HG03342 (cell line): ENCODE data around the gene NXPH3.
"Not testable (repeated sequence)": the region's sequence is repeated elsewhere in the genome, so short reads cannot be mapped to it uniquely, and the experiment has no call there.

Source experiments
- ATAC-seq: cut with Tn5 transposase; IDR thresholded peaks from one replicate; pipeline ENCODE4 v1.9.1; 2021; ENCODE audit warnings: mild to moderate bottlenecking, moderate library complexity; ENCODE audit not compliant: unreplicated experiment

Gene NXPH3

GRCh38 chr17:49554694-49555494 is 20.8 kb upstream of the NXPH3 start:
- ATAC-seq: no peak

GRCh38 chr17:49555495-49556222 is 20.0 kb upstream of the NXPH3 start:
- ATAC-seq: no peak

- ATAC-seq: no peak
These were observed 19.3 kb upstream of the NXPH3 start for GRCh38 chr17:49556223-49556943.

DNA sequence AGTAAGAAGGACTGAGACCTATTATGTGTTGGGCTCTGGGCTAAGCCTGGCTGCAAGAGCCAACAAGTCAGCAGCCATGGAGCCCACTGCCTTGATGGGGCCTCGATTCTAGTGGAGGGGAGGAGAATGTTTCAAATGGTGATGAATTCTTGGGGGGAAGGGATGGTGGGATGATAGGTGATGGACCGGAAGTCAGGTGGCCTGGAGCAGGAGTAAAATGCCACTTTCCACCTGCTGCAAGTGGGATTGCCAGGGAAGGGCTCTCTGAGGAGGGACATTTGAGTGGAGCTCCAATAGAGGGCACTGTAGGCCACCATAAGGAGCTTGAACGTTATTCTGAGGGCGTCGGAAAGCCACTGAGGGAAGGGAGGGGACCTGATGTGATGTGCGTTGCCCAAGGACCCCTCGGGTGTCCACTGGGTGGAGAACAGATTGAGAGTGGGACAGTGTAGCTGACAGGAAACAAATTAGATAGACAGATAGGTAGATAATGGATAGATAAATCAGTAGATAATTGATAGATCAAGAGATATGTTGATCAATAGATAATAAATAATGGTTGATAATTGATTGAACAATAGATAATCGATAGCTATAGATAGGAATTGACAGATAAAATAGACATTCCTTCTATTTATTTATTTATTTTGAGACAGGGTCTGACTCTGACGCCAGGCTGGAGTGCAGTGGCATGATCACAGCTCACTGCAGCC is 18.2 kb upstream of the NXPH3 start:
- no peak for ATAC-seq

DNA sequence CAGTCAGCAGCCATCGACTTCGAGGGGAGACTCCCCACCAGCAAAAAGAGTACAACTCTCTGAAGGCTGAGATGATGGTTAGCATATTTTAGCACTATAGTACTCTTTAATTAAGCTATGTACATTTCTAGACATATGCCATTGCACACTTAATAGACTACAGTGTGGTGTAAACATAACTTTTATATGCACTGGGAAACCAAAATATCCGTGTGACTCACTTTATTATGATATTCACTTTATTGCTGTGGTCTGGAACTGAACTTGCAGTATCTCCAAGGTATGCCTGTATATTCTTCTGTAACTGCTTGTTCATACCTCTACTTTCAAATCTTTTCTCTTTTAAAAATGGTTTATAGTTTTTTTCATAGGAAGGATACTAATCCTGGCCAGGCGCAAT is 11.0 kb upstream of the NXPH3 start:
- no peak for ATAC-seq

GRCh38 chr17:49565948-49566491 is 9.7 kb upstream of the NXPH3 start:
- ATAC-seq: no peak

GRCh38 chr17:49566668-49567071 is 9.0 kb upstream of the NXPH3 start:
- no peak for ATAC-seq

GRCh38 chr17:49567104-49567521 is 8.6 kb upstream of the NXPH3 start:
- ATAC-seq: no peak

DNA sequence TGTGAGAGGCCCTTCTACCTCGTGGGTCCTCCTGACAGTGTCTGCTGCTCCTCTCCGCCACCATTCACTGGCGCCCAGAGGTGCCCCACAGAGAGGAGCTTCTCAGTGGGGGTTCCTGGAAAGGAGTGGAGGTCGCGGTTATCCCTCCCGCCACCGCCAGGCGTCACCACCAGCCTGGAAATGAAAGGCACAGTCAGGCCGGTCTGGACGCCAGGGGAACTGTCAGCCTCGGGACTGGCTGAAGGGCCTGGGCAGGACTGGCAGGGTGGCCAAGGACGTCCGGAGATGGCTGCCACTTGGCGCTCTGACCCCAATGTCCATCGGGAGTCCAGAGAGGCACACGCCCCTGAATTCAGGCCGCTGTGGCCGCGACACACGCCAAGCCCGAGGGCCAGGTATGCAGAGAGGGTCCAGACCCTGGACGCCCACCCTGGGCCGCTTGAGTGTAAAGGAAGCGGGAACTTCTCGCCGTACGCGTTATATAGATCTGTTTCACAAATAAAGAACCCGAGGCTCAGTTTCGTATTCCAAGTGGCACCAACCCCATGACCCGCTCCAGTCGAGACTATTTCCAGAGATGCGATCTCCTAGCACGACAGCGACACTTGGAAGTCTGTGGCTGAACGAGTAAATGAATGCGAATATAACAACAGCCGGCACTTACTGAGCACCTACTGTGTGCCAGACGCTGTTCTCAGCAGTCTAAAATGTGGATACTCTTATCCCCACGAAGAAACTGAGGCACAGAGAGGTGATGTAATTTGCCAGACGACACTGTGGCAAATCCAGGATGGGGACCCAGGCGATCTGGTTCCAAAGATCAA is 7.6 kb upstream of the NXPH3 start:
- ATAC-seq: peak; percentile 38

- not testable (repeated sequence) for ATAC-seq
These were observed 7.0 kb upstream of the NXPH3 start for GRCh38 chr17:49568695-49569047.

GRCh38 chr17:49570540-49571242 is 5.0 kb upstream of the NXPH3 start:
- no peak for ATAC-seq

- no peak for ATAC-seq
These were observed 4.4 kb upstream of the NXPH3 start for GRCh38 chr17:49571283-49571682.

- no peak for ATAC-seq
These were observed 3.9 kb upstream of the NXPH3 start for GRCh38 chr17:49571764-49572163.

GRCh38 chr17:49572226-49572625 is 3.4 kb upstream of the NXPH3 start:
- no peak for ATAC-seq

GRCh38 chr17:49572806-49573420 is 2.8 kb upstream of the NXPH3 start:
- no peak for ATAC-seq

- no peak for ATAC-seq
These were observed 2.0 kb upstream of the NXPH3 start for GRCh38 chr17:49573510-49574322.

DNA sequence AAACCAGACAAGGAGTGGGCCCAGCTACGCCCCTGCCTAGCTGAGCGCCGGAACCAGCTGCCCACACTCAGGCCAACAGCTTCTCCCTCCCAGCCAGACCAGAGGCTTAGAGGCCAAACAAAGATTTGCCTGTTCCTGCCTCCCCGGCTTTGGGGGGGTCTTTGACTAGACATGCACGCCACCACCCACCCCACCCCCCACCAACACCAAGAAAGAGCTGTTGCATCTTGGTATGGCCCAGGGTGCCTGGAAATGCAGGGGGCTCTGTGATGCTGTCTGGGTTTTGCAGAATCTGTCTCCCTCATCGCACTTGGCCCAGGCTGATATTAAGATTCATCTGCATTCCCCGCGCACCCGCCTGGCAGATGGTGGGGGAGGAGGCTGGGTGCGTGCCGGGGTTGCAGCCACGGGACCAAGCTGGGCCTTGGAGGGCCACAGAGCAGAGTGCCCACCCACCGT is 1.3 kb upstream of the NXPH3 start:
- no peak for ATAC-seq
